ENCODE measurements around the gene WWOX. TPM values are rescaled to one million over a fixed set of nuclear protein-coding genes. Genes with fewer than 3 reads are reported as not detected.
A peak's percentile ranks its signal among the peaks of the same experiment; 100 is the strongest.

WWOX gene
- total and polyA plus RNA-seq, 4 experiments from 2014 or later, result 10.4 to 23.1 (median 17.5) TPM

DNA sequence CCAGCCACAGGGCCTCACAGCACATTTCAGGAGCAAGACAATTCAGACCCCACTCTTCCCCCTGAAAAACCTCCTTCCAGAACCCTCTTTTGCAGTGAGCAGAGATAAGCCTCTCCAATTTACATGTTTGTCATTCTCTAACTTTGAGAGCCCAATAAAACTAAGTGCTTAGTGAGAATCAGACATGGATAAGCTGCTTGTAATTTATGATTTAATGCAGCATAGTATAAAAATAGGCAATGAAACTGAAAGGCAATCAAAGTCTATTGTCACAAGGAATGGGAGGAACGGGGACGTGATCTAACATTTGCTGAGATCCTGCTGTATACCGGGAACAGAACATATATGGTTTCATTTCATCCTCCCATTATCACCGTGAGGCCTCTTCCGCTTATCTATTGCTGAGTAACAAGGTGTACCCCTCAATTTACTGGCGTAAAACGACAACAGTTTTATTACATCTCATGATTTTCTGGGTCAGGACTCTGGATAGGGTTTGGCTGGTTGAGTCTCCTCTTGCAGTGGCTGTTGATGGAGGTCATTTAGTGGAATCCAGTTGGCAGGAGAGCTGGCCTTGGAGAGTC is 903.7 kb downstream of the WWOX start:
- Histone ChIP-seq H3K4me1 (ENCODE audit: insufficient read depth, low read length) (peaks cover 5% of the 10 kb centered on the region), H3K36me3 (ENCODE audit: insufficient read depth, low read length) (no peaks in the 10 kb centered on the region), H3K27me3 (ENCODE audit: insufficient read depth, low read length) (no peaks in the 10 kb centered on the region), H3K27ac (ENCODE audit: low read depth, low read length) (no peak overlapping the region), H3K9me3 (ENCODE audit: control insufficient read depth in 1 of 2, low read length in 2 of 2) (no peaks in the 10 kb centered on the region), H3K4me3 (ENCODE audit: low read length in 2 of 2) (no peak overlapping the region)
- no peak for DNase-seq
- CTCF ChIA-PET (ENCODE audit: partially characterized antibody), result interaction anchor here (0.6 kb wide), 1 partner anchor 871 kb away, joined by 3 read pairs; no protein-coding TSS in a partner anchor
- Mint-ChIP-seq H3K4me3 (no peak overlapping the region), H3K27ac (no peak overlapping the region), H3K36me3 (no peaks in the 10 kb centered on the region), H3K9me3 (no peaks in the 10 kb centered on the region), H3K27me3 (no peaks in the 10 kb centered on the region), H3K4me1 (peaks cover 9 to 19% (median 11%) of the 10 kb centered on the region in 4 donors)
- intact Hi-C loops (cut with micrococcal nuclease), result no loop called here
- POLR2A ChIA-PET (ENCODE audit: partially characterized antibody), result no interaction called here

DNA sequence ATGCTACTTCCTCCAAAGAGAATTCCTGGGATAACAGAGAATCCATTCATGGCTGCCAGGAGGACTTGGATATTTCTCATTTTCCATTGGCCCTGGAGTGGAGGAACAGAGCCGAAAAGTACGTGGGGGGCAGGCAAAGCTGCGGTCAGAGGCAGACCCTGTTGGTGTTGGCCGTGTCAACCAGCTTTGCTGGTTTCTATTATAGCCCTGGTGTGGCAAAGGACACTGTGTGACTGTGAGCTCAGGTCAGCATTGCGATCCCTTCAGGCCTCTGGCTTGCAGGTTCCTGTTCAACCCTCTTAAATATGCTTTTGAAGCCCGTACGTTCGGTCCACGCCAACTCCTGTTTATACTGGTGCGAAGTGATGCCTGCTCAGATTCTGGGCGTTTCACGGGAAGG is 904.9 kb downstream of the WWOX start:
- no peaks in the 10 kb centered on the region for H3K9me3 Mint-ChIP-seq
- H3K36me3 Mint-ChIP-seq, result no peaks in the 10 kb centered on the region
- H3K27me3 Mint-ChIP-seq, result no peaks in the 10 kb centered on the region
- no peak overlapping the region for H3K27ac Mint-ChIP-seq
- no peak overlapping the region for H3K4me3 Mint-ChIP-seq
- H3K4me1 ChIP-seq (ENCODE audit: insufficient read depth, low read length), result peaks cover 5% of the 10 kb centered on the region
- DNase-seq, result no peak
- ChIA-PET CTCF (ENCODE audit: partially characterized antibody) (no interaction called here), POLR2A (ENCODE audit: partially characterized antibody) (no interaction called here)
- H3K27me3 ChIP-seq (ENCODE audit: insufficient read depth, low read length), result no peaks in the 10 kb centered on the region
- H3K4me1 Mint-ChIP-seq, result peaks cover 9 to 19% (median 11%) of the 10 kb centered on the region in 4 donors
- no peak overlapping the region for H3K27ac ChIP-seq (ENCODE audit: low read depth, low read length)
- no peaks in the 10 kb centered on the region for H3K36me3 ChIP-seq (ENCODE audit: insufficient read depth, low read length)
- no peak overlapping the region for H3K4me3 ChIP-seq (ENCODE audit: low read length in 2 of 2)
- intact Hi-C loops (cut with micrococcal nuclease), result no loop called here
- no peaks in the 10 kb centered on the region for H3K9me3 ChIP-seq (ENCODE audit: control insufficient read depth in 1 of 2, low read length in 2 of 2)

DNA sequence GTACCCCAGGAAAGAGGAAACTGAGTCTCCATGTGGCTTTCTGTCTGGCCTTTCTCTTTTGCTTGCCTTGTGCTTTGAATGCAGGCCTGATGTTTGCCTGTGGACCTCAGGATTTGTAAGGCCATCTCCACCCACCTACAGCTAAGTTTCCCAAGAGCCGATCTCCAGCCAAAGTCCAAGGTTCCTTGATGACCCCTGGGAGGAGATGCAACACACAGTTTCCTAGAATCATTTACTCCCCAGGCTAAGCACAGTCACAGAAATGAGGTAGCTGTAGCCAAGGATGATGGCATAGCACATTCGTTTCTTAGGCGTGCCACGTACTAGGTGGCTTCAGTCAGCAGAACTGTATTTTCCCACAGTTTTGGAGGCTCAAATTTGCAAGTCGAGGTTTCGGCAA is 905.6 kb downstream of the WWOX start:
- H3K27ac ChIP-seq (ENCODE audit: low read depth, low read length), result no peak overlapping the region
- DNase-seq, result no peak
- H3K36me3 ChIP-seq (ENCODE audit: insufficient read depth, low read length), result no peaks in the 10 kb centered on the region
- Mint-ChIP-seq H3K36me3 (no peaks in the 10 kb centered on the region), H3K27ac (no peak overlapping the region), H3K9me3 (no peaks in the 10 kb centered on the region), H3K4me1 (peaks cover 9 to 19% (median 11%) of the 10 kb centered on the region in 4 donors), H3K4me3 (no peak overlapping the region), H3K27me3 (no peaks in the 10 kb centered on the region)
- POLR2A ChIA-PET (ENCODE audit: partially characterized antibody), result no interaction called here
- intact Hi-C loops (cut with micrococcal nuclease), result no loop called here
- H3K4me1 ChIP-seq (ENCODE audit: insufficient read depth, low read length), result peaks cover 5% of the 10 kb centered on the region
- no peaks in the 10 kb centered on the region for H3K9me3 ChIP-seq (ENCODE audit: control insufficient read depth in 1 of 2, low read length in 2 of 2)
- H3K27me3 ChIP-seq (ENCODE audit: insufficient read depth, low read length), result no peaks in the 10 kb centered on the region
- CTCF ChIA-PET (ENCODE audit: partially characterized antibody), result no interaction called here
- no peak overlapping the region for H3K4me3 ChIP-seq (ENCODE audit: low read length in 2 of 2)

DNA sequence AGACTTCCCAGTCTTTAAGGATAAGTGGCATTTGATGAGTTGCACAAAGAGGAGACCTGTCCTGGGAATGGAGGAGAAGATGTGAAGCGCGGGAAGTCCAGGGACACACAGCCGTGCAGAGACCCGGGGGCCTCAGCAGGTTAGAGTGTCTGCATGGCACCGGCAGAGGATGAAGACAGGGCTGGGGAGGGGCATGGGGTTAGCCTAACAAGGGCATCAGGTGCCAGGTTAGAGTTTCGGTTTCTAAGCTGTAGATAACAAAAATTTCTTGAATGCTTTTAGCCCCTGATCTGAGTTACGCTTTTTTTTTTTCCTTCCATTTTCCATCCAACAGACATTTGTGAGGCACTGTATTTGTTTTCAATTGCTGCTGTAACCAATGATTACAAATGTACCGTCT is 906.8 kb downstream of the WWOX start:
- H3K27ac Mint-ChIP-seq, result peak overlapping the region in 4 of 7 donors; percentile 19 to 49 (median 25)
- intact Hi-C loops (cut with micrococcal nuclease), result no loop called here

DNA sequence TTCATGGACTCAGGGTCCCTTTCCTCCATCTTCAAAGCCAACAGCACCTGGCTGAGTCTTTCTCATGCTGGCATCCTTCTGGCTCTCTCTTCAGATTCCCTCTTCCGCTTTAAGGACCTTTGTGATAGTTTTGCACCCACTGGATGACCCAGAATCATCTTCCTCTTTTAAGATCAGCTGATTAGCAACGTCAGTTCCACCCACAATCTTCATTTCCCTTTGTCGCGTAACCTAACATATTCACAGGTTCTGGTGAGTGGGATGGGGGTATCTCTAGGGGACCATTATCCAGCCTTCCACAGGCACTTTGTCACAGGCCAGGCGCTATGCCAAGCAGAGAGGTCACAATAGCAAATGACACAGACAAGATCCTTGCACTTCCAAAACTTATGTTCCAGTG is 907.3 kb downstream of the WWOX start:
- peak overlapping the region in 3 of 7 donors; percentile 10 to 30 (median 20) for H3K27ac Mint-ChIP-seq
- H3K4me3 Mint-ChIP-seq, result peak overlapping the region in 4 of 8 donors; percentile 10 to 62 (median 48)
- ChIA-PET CTCF (ENCODE audit: partially characterized antibody) (no interaction called here), POLR2A (ENCODE audit: partially characterized antibody) (no interaction called here)
- no peak overlapping the region for H3K27ac ChIP-seq (ENCODE audit: low read depth, low read length)
- no peaks in the 10 kb centered on the region for H3K36me3 ChIP-seq (ENCODE audit: insufficient read depth, low read length)
- H3K9me3 Mint-ChIP-seq, result no peaks in the 10 kb centered on the region
- H3K4me1 ChIP-seq (ENCODE audit: insufficient read depth, low read length), result peaks cover 5% of the 10 kb centered on the region
- DNase-seq, result no peak
- intact Hi-C loops (cut with micrococcal nuclease), result no loop called here
- no peaks in the 10 kb centered on the region for H3K27me3 ChIP-seq (ENCODE audit: insufficient read depth, low read length)
- H3K4me1 Mint-ChIP-seq, result peaks cover 9 to 16% (median 11%) of the 10 kb centered on the region in 4 donors
- no peaks in the 10 kb centered on the region for H3K9me3 ChIP-seq (ENCODE audit: control insufficient read depth in 1 of 2, low read length in 2 of 2)
- H3K36me3 Mint-ChIP-seq, result no peaks in the 10 kb centered on the region
- H3K27me3 Mint-ChIP-seq, result no peaks in the 10 kb centered on the region
- no peak overlapping the region for H3K4me3 ChIP-seq (ENCODE audit: low read length in 2 of 2)

More for the DNA sequence above, 906.8 kb downstream of the WWOX start:
- no peaks in the 10 kb centered on the region for H3K36me3 ChIP-seq (ENCODE audit: insufficient read depth, low read length)
- H3K4me3 ChIP-seq (ENCODE audit: low read length in 2 of 2), result no peak overlapping the region
- H3K27me3 ChIP-seq (ENCODE audit: insufficient read depth, low read length), result no peaks in the 10 kb centered on the region
- H3K9me3 ChIP-seq (ENCODE audit: control insufficient read depth in 1 of 2, low read length in 2 of 2), result no peaks in the 10 kb centered on the region
- peaks cover 5% of the 10 kb centered on the region for H3K4me1 ChIP-seq (ENCODE audit: insufficient read depth, low read length)
- Mint-ChIP-seq H3K4me3 (peak overlapping the region in 3 of 8 donors; percentile 18 to 62 (median 51)), H3K4me1 (peaks cover 9 to 16% (median 11%) of the 10 kb centered on the region in 4 donors), H3K36me3 (no peaks in the 10 kb centered on the region), H3K27me3 (no peaks in the 10 kb centered on the region), H3K9me3 (no peaks in the 10 kb centered on the region)
- DNase-seq, result no peak
- no peak overlapping the region for H3K27ac ChIP-seq (ENCODE audit: low read depth, low read length)
- ChIA-PET POLR2A (ENCODE audit: partially characterized antibody) (no interaction called here), CTCF (ENCODE audit: partially characterized antibody) (no interaction called here)

DNA sequence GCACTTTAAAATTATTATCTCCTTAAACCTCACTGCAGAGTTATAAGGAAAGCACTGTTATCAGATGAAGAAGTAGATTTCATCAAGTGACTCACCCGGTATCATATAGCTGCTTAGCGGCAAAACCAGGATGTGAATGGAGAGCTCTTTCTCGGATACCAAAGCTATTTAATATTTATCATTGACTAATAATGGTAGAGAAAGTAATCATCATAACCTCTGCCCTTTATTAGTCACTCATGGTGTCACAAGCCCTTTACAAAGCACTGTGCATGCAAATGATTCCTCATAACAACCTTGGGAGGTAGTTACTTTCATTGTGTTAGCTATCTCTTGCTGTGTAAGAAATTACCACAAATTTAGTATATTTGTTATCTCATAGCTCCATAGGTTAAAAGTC is 908.2 kb downstream of the WWOX start:
- intact Hi-C loops (cut with micrococcal nuclease), result no loop called here
- Mint-ChIP-seq H3K27ac (no peak overlapping the region), H3K36me3 (no peaks in the 10 kb centered on the region), H3K9me3 (no peaks in the 10 kb centered on the region), H3K4me3 (no peak overlapping the region), H3K27me3 (no peaks in the 10 kb centered on the region), H3K4me1 (peaks cover 10 to 16% (median 11%) of the 10 kb centered on the region in 4 donors)
- H3K36me3 ChIP-seq (ENCODE audit: insufficient read depth, low read length), result no peaks in the 10 kb centered on the region
- ChIA-PET CTCF (ENCODE audit: partially characterized antibody) (no interaction called here), POLR2A (ENCODE audit: partially characterized antibody) (no interaction called here)
- H3K27ac ChIP-seq (ENCODE audit: low read depth, low read length), result no peak overlapping the region
- H3K27me3 ChIP-seq (ENCODE audit: insufficient read depth, low read length), result no peaks in the 10 kb centered on the region
- H3K9me3 ChIP-seq (ENCODE audit: control insufficient read depth in 1 of 2, low read length in 2 of 2), result no peaks in the 10 kb centered on the region
- peaks cover 5% of the 10 kb centered on the region for H3K4me1 ChIP-seq (ENCODE audit: insufficient read depth, low read length)
- no peak for DNase-seq
- no peak overlapping the region for H3K4me3 ChIP-seq (ENCODE audit: low read length in 2 of 2)

DNA sequence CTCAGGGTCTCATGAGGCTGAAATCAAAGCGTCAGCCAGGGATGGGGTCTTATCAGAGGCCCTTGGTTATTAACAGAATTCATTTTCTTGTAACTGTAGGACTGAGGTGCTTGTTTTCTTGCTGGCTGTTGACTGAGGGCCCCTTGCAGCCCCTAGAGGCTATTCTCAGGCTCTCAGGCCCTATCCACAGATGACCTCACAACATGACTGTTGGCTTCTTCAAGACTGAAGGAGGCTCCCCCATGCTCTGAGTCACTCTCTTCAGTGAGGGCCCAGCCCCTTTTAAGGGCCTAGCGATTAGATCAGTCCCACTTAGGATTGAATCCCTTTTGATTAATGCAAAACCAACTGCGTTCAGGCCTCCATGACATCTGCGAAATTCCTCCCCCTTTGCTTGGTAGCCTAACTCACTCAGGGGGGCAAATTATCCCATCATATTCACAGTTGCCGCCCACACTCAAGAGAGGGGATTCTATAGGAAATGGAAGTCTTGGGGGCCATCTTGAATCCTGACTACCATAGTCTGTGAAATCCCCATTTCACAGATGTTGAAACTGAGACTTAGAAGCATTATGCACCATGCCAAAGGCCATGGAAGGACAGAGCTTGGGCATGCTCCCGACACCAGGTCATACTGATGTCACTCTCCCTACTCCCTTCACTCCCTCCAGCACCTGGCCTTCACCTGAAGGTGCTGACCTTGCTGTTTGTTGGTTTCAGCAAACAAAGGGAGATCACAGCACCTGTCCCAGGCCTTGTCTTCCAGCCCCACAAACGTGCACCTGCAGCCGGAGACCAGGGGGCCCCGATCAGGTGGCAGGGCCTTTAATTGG is 908.8 kb downstream of the WWOX start:
- peaks cover 5% of the 10 kb centered on the region for H3K4me1 ChIP-seq (ENCODE audit: insufficient read depth, low read length)
- intact Hi-C loops (cut with micrococcal nuclease), result no loop called here
- no peaks in the 10 kb centered on the region for H3K27me3 ChIP-seq (ENCODE audit: insufficient read depth, low read length)
- no peaks in the 10 kb centered on the region for H3K9me3 Mint-ChIP-seq
- no peaks in the 10 kb centered on the region for H3K36me3 ChIP-seq (ENCODE audit: insufficient read depth, low read length)
- no peak overlapping the region for H3K27ac ChIP-seq (ENCODE audit: low read depth, low read length)
- H3K27me3 Mint-ChIP-seq, result no peaks in the 10 kb centered on the region
- POLR2A ChIA-PET (ENCODE audit: partially characterized antibody), result no interaction called here
- H3K4me1 Mint-ChIP-seq, result peaks cover 10 to 18% (median 12%) of the 10 kb centered on the region in 4 donors
- CTCF ChIA-PET (ENCODE audit: partially characterized antibody), result no interaction called here
- DNase-seq, result no peak
- no peak overlapping the region for H3K27ac Mint-ChIP-seq
- no peak overlapping the region for H3K4me3 Mint-ChIP-seq
- H3K9me3 ChIP-seq (ENCODE audit: control insufficient read depth in 1 of 2, low read length in 2 of 2), result no peaks in the 10 kb centered on the region
- no peaks in the 10 kb centered on the region for H3K36me3 Mint-ChIP-seq
- no peak overlapping the region for H3K4me3 ChIP-seq (ENCODE audit: low read length in 2 of 2)
